Measurements from ENCODE around the gene KCNJ5.
A peak's percentile ranks its signal among the peaks of the same experiment; 100 is the strongest.

GRCh38 chr11:128898580-128899344 is 7.6 kb downstream of the KCNJ5 start:
- no peak for TF ChIP-seq EP300 (IDR thresholded peaks at IDR 0.05; ENCODE audit: borderline replicate concordance)
- TF ChIP-seq YY1 (IDR thresholded peaks at IDR 0.05; ENCODE audit: low read depth): no peak
- TF ChIP-seq USF1 (IDR thresholded peaks at IDR 0.05): no peak
- TF ChIP-seq REST (IDR thresholded peaks at IDR 0.05; ENCODE audit: low read depth): no peak
- no peak for TF ChIP-seq FOXM1 (IDR thresholded peaks at IDR 0.05; ENCODE audit: borderline replicate concordance, low read depth)
- TF ChIP-seq TAF1 (IDR thresholded peaks at IDR 0.05; ENCODE audit: low read depth): no peak
- TF ChIP-seq RAD21 (IDR thresholded peaks at IDR 0.05; ENCODE audit: low read depth): no peak
- TF ChIP-seq MAX (IDR thresholded peaks at IDR 0.05): no peak
- TF ChIP-seq ZBTB7A (IDR thresholded peaks at IDR 0.05; ENCODE audit: low read depth): no peak
- TF ChIP-seq CREB1 (IDR thresholded peaks at IDR 0.05; ENCODE audit: low read depth): no peak
- TF ChIP-seq CEBPB (IDR thresholded peaks at IDR 0.05): peak; percentile 91
- TF ChIP-seq EGR1 (IDR thresholded peaks at IDR 0.05): no peak
